ENCODE data around the gene CDH15.

The CDH15 gene

GRCh38 chr16:89189358-89190025 is 17.9 kb downstream of the CDH15 start:
- DNase-seq, result no peak

DNA sequence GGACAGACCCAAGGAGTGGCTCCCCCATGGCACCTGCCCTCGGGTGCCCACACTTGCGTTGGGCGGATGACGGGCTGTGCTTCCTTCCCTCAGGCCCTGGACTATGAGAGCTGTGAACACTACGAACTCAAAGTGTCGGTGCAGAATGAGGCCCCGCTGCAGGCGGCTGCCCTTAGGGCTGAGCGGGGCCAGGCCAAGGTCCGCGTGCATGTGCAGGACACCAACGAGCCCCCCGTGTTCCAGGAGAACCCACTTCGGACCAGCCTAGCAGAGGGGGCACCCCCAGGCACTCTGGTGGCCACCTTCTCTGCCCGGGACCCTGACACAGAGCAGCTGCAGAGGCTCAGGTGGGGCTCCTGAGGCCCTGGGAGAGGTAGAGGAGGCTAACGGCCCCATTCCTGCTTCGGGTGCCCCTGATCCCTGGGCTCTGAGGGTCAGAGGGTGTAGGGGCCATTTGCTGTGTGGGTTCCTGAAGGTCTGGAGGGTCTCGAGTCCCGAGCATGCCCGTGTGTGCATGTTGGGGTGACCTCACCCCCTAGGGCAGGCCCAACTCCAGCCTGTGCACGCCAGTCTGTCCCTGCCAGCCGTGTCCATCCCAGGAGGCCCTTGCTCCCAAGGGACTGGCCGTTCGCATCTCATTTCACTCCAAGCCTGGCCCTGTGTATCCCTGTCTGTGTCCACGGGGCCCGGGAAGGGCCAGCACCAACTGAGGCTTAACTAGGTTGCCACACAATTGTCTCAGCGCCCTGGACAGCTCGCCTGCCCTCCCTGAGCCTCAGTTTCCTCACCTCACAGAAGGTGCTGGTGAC is 18.8 kb downstream of the CDH15 start:
- no peak for DNase-seq

DNA sequence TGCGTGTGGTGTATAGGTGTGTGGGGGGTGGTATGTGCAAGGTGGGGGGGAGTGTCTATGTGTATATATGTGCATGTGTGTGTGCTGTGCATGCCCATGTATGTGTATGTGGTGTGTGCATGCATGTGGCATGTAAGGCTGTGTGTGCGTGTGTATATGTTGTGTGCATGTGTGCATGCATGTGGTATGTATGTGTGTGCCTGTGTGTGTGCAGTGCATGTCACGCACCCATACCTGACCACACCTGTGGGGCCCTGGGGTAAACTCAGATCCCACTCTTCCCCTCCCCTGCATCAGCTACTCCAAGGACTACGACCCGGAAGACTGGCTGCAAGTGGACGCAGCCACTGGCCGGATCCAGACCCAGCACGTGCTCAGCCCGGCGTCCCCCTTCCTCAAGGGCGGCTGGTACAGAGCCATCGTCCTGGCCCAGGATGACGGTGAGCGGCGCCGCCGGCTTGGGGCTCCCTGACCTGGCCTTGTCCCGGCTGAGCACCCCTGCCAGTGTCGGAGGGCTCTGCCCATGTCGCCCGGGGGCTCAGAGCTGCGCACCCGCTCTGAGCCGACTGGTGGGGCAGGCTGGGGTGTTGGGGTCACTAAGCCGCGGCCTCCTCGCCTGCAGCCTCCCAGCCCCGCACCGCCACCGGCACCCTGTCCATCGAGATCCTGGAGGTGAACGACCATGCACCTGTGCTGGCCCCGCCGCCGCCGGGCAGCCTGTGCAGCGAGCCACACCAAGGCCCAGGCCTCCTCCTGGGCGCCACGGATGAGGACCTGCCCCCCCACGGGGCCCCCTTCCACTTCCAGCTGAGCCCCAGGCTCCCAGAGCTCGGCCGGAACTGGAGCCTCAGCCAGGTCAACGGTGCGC is 19.7 kb downstream of the CDH15 start:
- no peak for DNase-seq

DNA sequence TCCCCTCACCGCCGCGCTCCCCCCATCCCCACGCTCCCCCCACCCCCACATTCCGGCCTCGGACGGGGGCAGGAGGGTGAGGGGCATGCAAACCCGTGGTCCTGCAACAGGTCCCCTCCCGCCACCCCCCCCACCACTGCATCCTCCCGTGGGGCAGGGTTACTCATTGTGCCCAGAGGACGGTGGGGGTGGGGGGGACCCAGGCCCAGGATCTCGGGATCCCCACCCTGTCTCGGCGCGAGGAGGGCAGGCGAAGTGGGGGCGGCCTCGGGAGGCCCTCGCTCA is 20.3 kb downstream of the CDH15 start:
- DNase-seq, result no peak

DNA sequence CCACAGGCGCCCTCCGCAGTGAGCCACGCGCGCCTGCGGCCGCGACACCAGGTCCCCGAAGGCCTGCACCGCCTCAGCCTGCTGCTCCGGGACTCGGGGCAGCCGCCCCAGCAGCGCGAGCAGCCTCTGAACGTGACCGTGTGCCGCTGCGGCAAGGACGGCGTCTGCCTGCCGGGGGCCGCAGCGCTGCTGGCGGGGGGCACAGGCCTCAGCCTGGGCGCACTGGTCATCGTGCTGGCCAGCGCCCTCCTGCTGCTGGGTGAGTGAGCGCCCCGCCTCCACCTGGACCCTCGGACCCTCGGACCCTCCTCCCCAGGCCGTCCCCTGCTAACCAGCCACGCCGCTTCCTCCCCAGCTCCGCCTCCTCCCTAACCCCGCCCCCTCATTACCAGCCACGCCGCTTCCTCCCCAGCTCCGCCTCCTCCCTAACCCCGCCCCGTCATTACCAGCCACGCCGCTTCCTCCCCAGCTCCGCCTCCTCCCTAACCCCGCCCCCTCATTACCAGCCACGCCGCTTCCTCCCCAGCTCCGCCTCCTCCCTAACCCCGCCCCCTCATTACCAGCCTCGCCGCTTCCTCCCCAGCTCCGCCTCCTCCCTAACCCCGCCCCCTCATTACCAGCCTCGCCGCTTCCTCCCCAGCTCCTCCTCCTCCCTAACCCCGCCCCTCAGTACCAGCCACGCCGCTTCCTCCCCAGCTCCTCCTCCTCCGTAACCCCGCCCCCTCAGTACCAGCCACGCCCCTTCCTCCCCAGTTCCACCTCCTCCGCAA is 20.8 kb downstream of the CDH15 start:
- DNase-seq, result peak; percentile 71

- DNase-seq, result peak; percentile 38
Measured at GRCh38 chr16:89192956-89193575, 21.5 kb downstream of the CDH15 start.

GRCh38 chr16:89193576-89194293 is 22.2 kb downstream of the CDH15 start:
- no peak for DNase-seq

- DNase-seq, result no peak
Measured at GRCh38 chr16:89194340-89195311, 23.1 kb downstream of the CDH15 start.

- DNase-seq, result no peak
Measured at GRCh38 chr16:89195521-89196171, 24.1 kb downstream of the CDH15 start.

GRCh38 chr16:89197033-89197632 is 25.6 kb downstream of the CDH15 start:
- DNase-seq, result no peak

- DNase-seq, result no peak
Measured at GRCh38 chr16:89197633-89198416, 26.3 kb downstream of the CDH15 start.

DNA sequence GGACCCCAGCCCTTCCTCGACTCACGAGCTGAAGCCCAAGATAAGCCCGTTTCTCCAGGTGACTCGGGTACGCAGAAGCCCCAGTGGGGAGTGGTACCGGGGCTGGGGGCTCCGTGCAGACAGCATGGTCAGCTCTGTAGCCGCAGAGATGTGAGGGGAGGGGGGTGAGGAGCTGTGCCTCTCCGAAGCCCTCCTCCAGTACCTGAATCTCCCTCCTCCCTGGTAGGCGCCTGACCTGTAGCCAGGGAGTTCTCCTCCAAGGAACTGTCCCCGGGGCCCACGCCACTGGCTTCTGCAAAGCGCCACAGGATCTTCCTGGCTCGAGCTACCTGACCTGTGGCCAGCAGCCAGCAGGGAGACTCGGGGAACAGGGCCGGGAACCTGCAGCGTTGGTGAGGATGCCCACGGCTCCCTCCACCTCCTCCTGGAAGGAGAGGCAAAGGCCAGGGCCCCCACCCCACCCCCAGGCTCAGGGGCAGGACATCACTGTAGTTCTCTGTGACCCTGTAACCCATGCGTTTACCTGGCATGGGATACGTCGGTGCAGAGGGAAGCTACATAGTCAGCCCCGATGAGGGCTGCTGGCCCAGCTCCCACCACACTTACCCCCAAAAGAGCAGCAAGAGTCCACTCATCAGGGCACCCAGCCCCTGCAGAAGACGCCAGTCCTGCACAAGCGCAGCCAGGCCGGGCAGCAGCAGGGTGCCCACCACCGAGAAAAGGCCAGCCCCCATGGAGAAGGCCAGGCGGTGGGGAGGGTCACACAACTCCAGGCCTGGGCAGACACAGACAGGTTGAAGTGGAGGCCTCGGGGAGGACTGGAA is 27.1 kb downstream of the CDH15 start:
- DNase-seq, result no peak

- no peak for DNase-seq
Measured at GRCh38 chr16:89199241-89200123, 27.9 kb downstream of the CDH15 start.

GRCh38 chr16:89200124-89200849 is 28.7 kb downstream of the CDH15 start, which contains the start of gene SLC22A31:
Gene SLC22A31 (minus strand): TSS chr16:89200537. CDS start chr16:89200501, 36 bp downstream.
- no peak for DNase-seq

DNA sequence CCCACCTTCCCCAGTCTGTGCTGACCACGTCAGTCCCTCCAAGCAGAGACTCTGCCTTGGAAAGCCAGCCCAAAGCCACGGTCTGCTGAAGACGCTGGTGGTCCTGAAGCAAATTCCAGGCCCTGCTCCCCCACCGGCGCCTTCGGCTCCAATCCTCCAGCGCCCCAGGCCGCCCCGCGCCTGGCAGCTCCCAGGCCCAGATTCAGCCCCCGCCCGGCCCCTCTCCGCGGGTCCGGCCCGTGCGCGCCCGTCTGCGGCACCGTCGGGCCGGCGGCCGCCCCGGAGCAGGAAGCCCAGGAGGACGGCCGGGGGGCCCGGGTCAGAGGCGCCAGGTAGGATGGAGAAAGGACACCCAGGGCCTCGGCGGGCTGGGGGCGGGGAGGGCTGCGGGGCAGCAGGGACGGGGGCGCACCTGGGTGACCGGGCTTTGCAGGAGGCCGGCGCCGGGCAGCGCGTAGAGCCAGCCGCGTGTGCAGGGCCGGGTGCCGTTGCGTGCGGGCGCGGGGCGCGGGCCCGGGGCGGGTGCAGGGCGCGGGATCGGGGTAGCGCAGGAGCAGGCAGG is 29.4 kb downstream of the CDH15 start:
- DNase-seq, result no peak

All from CD4-positive, alpha-beta T cell treated with Interleukin-4 for 4 hours (primary cell).